Suprapubic skin (tissue), 4 donors: ENCODE results near the gene DHX16. TPM values are rescaled to one million over a fixed set of nuclear protein-coding genes. Genes with fewer than 3 reads are reported as not detected.
"Not testable (repeated sequence)": the region's sequence is repeated elsewhere in the genome, so short reads cannot be mapped to it uniquely, and the experiment has no call there.

Experiments
- DNase-seq, 2 donors: peaks; one replicate each; pipeline ENCODE4 v3.0.0-alpha.2; 2019; ENCODE audit warnings: low spot score in 2 of 2
- H3K27ac ChIP-seq: fragments of 200-600 bp; sonication (generic); one replicate; pipeline ENCODE4 v1.5.1; 2019
- H3K27me3 ChIP-seq: fragments of 200-600 bp; sonication (generic); one replicate; pipeline ENCODE4 v1.5.1; 2019
- H3K36me3 ChIP-seq: fragments of 200-600 bp; sonication (generic); one replicate; pipeline ENCODE4 v1.5.1; 2019
- H3K4me1 ChIP-seq: fragments of 200-600 bp; sonication (generic); one replicate; pipeline ENCODE4 v1.5.1; 2019
- H3K4me3 ChIP-seq: fragments of 200-600 bp; sonication (generic); one replicate; pipeline ENCODE4 v1.5.1; 2019; ENCODE audit warnings: mild to moderate bottlenecking
- H3K9me3 ChIP-seq: fragments of 200-600 bp; sonication (generic); one replicate; pipeline ENCODE4 v1.5.1; 2019
- EP300 ChIP-seq: sonication (generic); formaldehyde crosslinking; IDR thresholded peaks from one replicate; pipeline ENCODE4 v1.6.1; 2017; ENCODE audit warnings: antibody characterized with exemption
- POLR2A ChIP-seq, 2 donors: fragments of 450-650 bp; IDR thresholded peaks; one replicate each; pipeline ENCODE4 v1.6.1; 2017; ENCODE audit warnings: antibody characterized with exemption in 2 of 2, mild to moderate bottlenecking in 2 of 2, moderate library complexity in 2 of 2
- POLR2AphosphoS5 ChIP-seq, 3 donors: sonication (generic); formaldehyde crosslinking; IDR thresholded peaks; one replicate each; pipeline ENCODE4 v1.6.1; 2017; ENCODE audit warnings: antibody characterized with exemption in 3 of 3
- WGBS: methylation state at CpG from one replicate; pipeline ENCODE4 v1.1.5; 2018; 5-methylcytosine and 5-hydroxymethylcytosine counted together
- total RNA-seq, 4 donors: library from RNA; depleted of rRNA; stranded (reverse); fragments of >200 nt; gene quantifications; one replicate each; pipeline ENCODE4 v1.1.0, GENCODE V29; 2016
- TF ChIP-seq, protein P1 (sequence below), 2 donors: fragments of 200-600 bp in 1 of 2; fragments of 450-650 bp in 1 of 2; sonication (generic) in 1 of 2; IDR thresholded peaks; one replicate each; pipeline ENCODE4 v1.5.1; 2016 to 2019; ENCODE audit warnings: antibody characterized with exemption in 2 of 2, mild to moderate bottlenecking in 1 of 2, moderate library complexity in 1 of 2

Gene DHX16
- total RNA-seq, 4 donors from 2014 or later: 24.3 to 48.5 (median 33.7) TPM

DNA sequence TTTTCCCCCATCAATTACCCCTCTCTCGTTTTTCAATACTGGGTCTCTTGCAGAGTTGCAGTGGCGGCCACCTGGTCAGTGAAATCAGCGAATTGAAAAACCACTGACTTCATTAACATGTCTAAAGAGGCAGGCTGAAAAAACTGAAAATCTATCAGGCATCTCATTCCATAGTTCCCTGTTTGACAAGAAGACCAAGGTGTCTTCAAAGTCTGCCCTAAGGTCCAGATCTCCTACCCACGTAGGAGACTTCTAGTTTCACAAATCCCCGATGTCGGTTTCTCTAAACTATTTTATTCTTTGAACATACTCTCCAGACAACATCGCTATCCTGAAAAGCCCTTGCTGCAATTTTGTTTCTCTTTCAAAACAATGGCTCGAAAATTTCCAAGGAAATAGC is 46.5 kb upstream of the DHX16 start:
- TF ChIP-seq EP300: no peak
- TF ChIP-seq POLR2AphosphoS5 (IDR thresholded peaks at IDR 0.05): no peak
- TF ChIP-seq POLR2A (IDR thresholded peaks at IDR 0.05): no peak
- TF ChIP-seq, protein P1, sequence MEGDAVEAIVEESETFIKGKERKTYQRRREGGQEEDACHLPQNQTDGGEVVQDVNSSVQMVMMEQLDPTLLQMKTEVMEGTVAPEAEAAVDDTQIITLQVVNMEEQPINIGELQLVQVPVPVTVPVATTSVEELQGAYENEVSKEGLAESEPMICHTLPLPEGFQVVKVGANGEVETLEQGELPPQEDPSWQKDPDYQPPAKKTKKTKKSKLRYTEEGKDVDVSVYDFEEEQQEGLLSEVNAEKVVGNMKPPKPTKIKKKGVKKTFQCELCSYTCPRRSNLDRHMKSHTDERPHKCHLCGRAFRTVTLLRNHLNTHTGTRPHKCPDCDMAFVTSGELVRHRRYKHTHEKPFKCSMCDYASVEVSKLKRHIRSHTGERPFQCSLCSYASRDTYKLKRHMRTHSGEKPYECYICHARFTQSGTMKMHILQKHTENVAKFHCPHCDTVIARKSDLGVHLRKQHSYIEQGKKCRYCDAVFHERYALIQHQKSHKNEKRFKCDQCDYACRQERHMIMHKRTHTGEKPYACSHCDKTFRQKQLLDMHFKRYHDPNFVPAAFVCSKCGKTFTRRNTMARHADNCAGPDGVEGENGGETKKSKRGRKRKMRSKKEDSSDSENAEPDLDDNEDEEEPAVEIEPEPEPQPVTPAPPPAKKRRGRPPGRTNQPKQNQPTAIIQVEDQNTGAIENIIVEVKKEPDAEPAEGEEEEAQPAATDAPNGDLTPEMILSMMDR (IDR thresholded peaks at IDR 0.05): no peak
- DNase-seq: no peak
- Histone ChIP-seq H3K36me3 (peaks cover 20% of the 10 kb centered on the region), H3K4me1 (peaks cover 55% of the 10 kb centered on the region), H3K27me3 (no peaks in the 10 kb centered on the region), H3K4me3 (peak overlapping the region; percentile 91), H3K27ac (peak overlapping the region; percentile 96), H3K9me3 (no peaks in the 10 kb centered on the region)
- WGBS: 18% methylated on average over 8 of the region's 8 CpGs

DNA sequence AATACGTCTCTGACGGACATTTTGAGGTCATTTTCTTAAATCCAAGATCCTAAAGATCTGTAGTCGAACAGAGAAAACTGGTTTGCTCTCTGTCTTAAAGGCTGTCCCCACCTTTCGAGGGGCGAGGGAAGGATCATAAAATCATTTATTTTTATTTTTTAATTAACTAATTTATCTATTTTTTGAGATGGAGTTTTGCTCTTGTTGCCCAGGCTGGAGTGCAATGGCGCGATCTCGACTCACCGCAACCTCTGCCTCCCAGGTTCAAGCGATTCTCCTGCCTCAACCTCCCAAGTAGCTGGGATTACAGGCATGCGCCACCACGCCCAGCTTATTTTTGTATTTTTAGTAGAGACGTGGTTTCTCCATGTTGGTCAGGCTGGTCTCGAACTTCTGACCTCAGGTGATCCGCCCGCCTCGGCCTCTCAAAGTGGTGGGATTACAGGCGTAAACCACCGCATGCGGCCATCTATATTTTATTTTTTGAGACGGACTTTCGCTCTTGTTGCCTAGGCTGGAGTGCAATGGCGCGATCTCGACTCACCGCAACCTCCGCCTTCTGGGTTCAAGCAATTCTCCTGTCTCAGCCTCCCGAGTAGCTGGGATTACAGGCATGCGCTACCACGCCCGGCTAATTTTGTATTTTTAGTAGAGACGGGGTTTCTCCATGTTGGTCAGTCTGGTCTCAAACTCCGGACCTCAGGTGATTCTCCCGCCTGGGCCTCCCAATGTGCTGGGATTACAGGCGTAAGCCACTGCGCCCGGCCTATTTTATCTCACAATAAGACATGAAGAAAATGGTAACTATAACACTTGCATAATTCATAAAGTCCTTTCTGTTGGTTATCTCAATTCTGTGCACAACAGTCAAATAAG is 45.3 kb upstream of the DHX16 start:
- peaks cover 43% of the 10 kb centered on the region for H3K4me1 ChIP-seq
- not testable (repeated sequence) for H3K9me3 ChIP-seq, H3K27me3 ChIP-seq, DNase-seq
- H3K36me3 ChIP-seq: peaks cover 20% of the 10 kb centered on the region
- 75% methylated on average over 37 of the region's 37 CpGs for WGBS
- H3K27ac ChIP-seq: peak overlapping the region; percentile 89
- H3K4me3 ChIP-seq: peak overlapping the region; percentile 69

DNA sequence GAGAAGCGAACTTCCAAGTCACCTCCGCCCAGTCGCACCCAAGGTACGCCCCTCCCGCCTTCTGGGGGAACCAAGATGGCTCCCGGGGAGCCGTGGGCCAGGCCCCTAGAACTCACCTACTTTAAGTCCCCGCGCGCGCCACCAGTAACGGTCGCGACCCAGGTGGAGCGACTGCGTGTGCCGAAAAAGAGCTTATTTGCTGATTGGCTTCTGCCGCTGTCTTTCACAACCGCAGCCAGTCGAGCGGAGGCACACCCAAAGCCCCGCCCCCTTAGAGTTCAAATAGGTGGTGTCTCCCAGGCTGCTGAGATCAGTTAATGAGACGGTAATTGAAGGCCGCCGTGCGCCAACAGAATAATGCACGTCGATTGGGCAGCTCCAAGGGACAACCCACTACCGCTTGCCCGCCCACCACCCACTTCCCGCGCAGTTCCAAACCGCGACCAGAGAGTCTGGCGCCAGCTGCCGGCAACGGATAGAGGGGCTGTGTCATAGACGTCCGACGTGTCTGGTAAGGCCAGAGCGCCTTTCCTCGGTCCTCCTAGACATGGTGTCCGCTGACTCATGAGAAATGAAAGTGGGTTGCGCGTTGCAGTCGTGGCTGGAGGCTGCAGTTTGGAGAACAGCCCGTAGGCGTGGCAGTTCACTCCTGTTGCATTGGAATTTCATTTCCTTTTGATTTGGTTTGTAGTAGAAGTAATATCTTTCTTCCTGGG is 44.5 kb upstream of the DHX16 start, which contains the start of gene MDC1:
Gene MDC1 (minus strand): TSS at position 153 of the 716 bp plus-strand sequence. CDS start 2,106 bp downstream, outside the sequence.
- no peaks in the 10 kb centered on the region for H3K27me3 ChIP-seq
- peaks cover 24% of the 10 kb centered on the region for H3K36me3 ChIP-seq
- TF ChIP-seq, protein P1 (IDR thresholded peaks at IDR 0.05): peak; percentile 36 to 39
- TF ChIP-seq POLR2A (IDR thresholded peaks at IDR 0.05) (peak in 1 of 2 donors; percentile 38), POLR2AphosphoS5 (IDR thresholded peaks at IDR 0.05) (peak; percentile 7 to 99 (median 95)), EP300 (no peak)
- peak; percentile 100 for DNase-seq
- H3K27ac ChIP-seq: peak within 1 kb of the TSS; percentile 89
- peaks cover 40% of the 10 kb centered on the region for H3K4me1 ChIP-seq
- H3K4me3 ChIP-seq: peak within 1 kb of the TSS; percentile 69
- 0% methylated on average over 33 of the region's 48 CpGs for WGBS
- H3K9me3 ChIP-seq: no peaks in the 10 kb centered on the region

DNA sequence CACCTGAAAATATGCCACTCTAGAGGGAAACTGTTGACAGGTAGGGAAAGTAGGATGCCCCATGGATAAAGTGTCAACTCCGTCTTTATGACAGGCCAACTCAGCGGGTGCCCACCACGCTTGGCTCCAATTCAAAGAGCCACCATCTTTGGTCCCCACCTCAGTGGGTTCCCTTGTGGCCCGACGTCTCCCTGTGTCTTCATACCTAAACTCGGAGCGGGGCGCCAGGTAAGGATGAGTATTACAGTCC is 44.0 kb upstream of the DHX16 start:
- 6% methylated on average over 4 of the region's 8 CpGs for WGBS
- DNase-seq: no peak
- TF ChIP-seq, protein P1 (IDR thresholded peaks at IDR 0.05): no peak
- TF ChIP-seq POLR2AphosphoS5 (IDR thresholded peaks at IDR 0.05) (no peak), POLR2A (IDR thresholded peaks at IDR 0.05) (no peak), EP300 (no peak)
- peaks cover 29% of the 10 kb centered on the region for H3K36me3 ChIP-seq
- H3K4me3 ChIP-seq: peak overlapping the region; percentile 69
- peak overlapping the region; percentile 89 for H3K27ac ChIP-seq
- no peaks in the 10 kb centered on the region for H3K9me3 ChIP-seq
- H3K27me3 ChIP-seq: no peaks in the 10 kb centered on the region
- peaks cover 40% of the 10 kb centered on the region for H3K4me1 ChIP-seq

DNA sequence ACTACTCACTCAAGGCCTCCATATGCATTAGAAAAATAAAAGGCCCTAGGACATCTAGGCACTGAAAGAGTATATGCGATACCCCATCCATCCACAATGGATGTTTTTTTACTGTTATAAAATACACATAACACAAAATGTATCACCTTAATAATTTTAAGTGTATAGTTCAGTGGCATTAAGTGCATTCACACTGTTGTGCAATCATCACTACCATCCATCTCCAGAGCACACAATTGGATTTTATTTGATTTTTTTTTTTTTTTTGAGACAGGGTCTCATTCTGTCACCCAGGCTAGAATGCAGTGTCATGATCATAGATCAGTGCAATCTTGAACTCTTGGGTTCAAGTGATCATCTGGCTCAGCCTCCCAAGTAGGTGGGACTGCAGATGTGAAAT is 41.5 kb upstream of the DHX16 start:
- no peak for DNase-seq
- H3K27me3 ChIP-seq: no peaks in the 10 kb centered on the region
- no peak for TF ChIP-seq EP300
- TF ChIP-seq, protein P1 (IDR thresholded peaks at IDR 0.05): no peak
- TF ChIP-seq POLR2AphosphoS5 (IDR thresholded peaks at IDR 0.05): no peak
- TF ChIP-seq POLR2A (IDR thresholded peaks at IDR 0.05): no peak
- peaks cover 36% of the 10 kb centered on the region for H3K4me1 ChIP-seq
- peaks cover 49% of the 10 kb centered on the region for H3K36me3 ChIP-seq
- no peak overlapping the region for H3K27ac ChIP-seq
- no peak overlapping the region for H3K4me3 ChIP-seq
- H3K9me3 ChIP-seq: no peaks in the 10 kb centered on the region
- WGBS: 94% methylated on average over 1 of the region's 1 CpG
